Kidney (tissue), 14 donors: ENCODE results near the gene EPHB1. TPM values are rescaled to one million over a fixed set of nuclear protein-coding genes. Genes with fewer than 3 reads are reported as not detected.

Source experiments
- DNase-seq, 5 donors: peaks; one replicate each; pipeline ENCODE4 v3.0.0-alpha.2; 2013 to 2020
- FAIRE-seq: peaks from 2 replicates; lab custom pipeline; 2012; peaks lifted over from hg19 to GRCh38; lab: Jason Lieb, UNC
- H3K27ac ChIP-seq, 2 donors: one replicate each; pipeline ENCODE4 v1.7.0; 2013; ENCODE audit warnings: low read depth in 2 of 2, low read length in 2 of 2, inconsistent platforms in 1 of 2
- H3K27me3 ChIP-seq: one replicate; pipeline ENCODE4 v1.7.1; 2013; ENCODE audit warnings: low read length, inconsistent platforms; ENCODE audit not compliant: control insufficient read depth, insufficient read depth
- H3K36me3 ChIP-seq, 3 donors: one replicate each; pipeline versions ENCODE4 v1.7.0 to v1.7.1; 2013; ENCODE audit warnings: low read length in 3 of 3, control low read depth in 1 of 3, inconsistent platforms in 1 of 3; ENCODE audit not compliant: insufficient read depth in 3 of 3, control insufficient read depth in 2 of 3
- H3K4me1 ChIP-seq, 3 donors: one replicate each; pipeline versions ENCODE4 v1.7.0 to v1.7.1; 2013; ENCODE audit warnings: low read length in 3 of 3, inconsistent platforms in 1 of 3, low read depth in 1 of 3; ENCODE audit not compliant: control insufficient read depth in 2 of 3, insufficient read depth in 2 of 3
- H3K4me3 ChIP-seq, 3 donors: one replicate each; pipeline versions ENCODE4 v1.7.0 to v1.8.1; 2013; ENCODE audit warnings: low read length in 3 of 3, control low read depth in 1 of 3, inconsistent platforms in 1 of 3
- H3K9ac ChIP-seq, 3 donors: one replicate each; pipeline versions ENCODE4 v1.7.0 to v1.7.1; 2013; ENCODE audit warnings: low read length in 3 of 3, control low read depth in 1 of 3, inconsistent platforms in 1 of 3
- H3K9me3 ChIP-seq, 3 donors: one replicate each; pipeline versions ENCODE4 v1.7.0 to v1.7.1; 2013; ENCODE audit warnings: low read length in 3 of 3, control low read depth in 1 of 3, inconsistent platforms in 1 of 3; ENCODE audit not compliant: control insufficient read depth in 2 of 3, insufficient read depth in 1 of 3
- CTCF ChIP-seq: IDR thresholded peaks from 3 replicates; pipeline ENCODE4 v1.5.1; 2012; ENCODE audit warnings: mild to moderate bottlenecking, moderate library complexity, borderline replicate concordance; ENCODE audit not compliant: insufficient read depth; ENCODE audit errors: extremely low read depth
- intact Hi-C: fragments of 100-400 bp; cut with DNase I; formaldehyde crosslinking; loops from one replicate; pipeline ENCODE4 v1.11.1; 2022
- polyA plus RNA-seq: library from polyadenylated mRNA; stranded (reverse); fragments of 350-450 nt; fragmentation: Illumina TruSeq; extraction: RNeasy Lipid Tissue Mini Kit (QIAGEN cat#74804); gene quantifications from one replicate; pipeline ENCODE4 v1.2.3, GENCODE V29; 2014; ENCODE audit warnings: low read depth, low replicate concordance; ENCODE audit not compliant: insufficient read depth
- total RNA-seq: library from RNA; stranded (reverse); fragmentation: NEBNext Ultra II Directional; extraction: Animal tissue kit (Norgen Biotek cat#: 25700); gene quantifications from one replicate; pipeline ENCODE4 v1.2.1, GENCODE V29; 2021
- donor health status: control.
- donor health status: control.
- donor health status: control.
- donor health status: control.
- donor health status: control.
- donor health status: DM: yes; HTN: yes; CAD: no.
- donor health status: Normal renal cell carcinoma (clear cell type).

The EPHB1 gene
- total and polyA plus RNA-seq, 2 donors from 2014 or later = 0.39 to 3.2 TPM

GRCh38 chr3:135079095-135079494 lies 284.0 kb downstream of the EPHB1 start:
- Histone ChIP-seq H3K27me3 (no peaks in the 10 kb centered on the region), H3K36me3 (no peaks in the 10 kb centered on the region), H3K9ac (no peak overlapping the region), H3K4me3 (no peak overlapping the region), H3K27ac (no peak overlapping the region), H3K9me3 (no peaks in the 10 kb centered on the region), H3K4me1 (no peaks in the 10 kb centered on the region)
- intact Hi-C loops = no loop called here
- DNase-seq (no peak), FAIRE-seq (no peak)
- TF ChIP-seq CTCF = no peak

- Histone ChIP-seq H3K9me3 (no peaks in the 10 kb centered on the region), H3K27ac (no peak overlapping the region), H3K4me3 (no peak overlapping the region), H3K9ac (no peak overlapping the region), H3K36me3 (no peaks in the 10 kb centered on the region), H3K4me1 (no peaks in the 10 kb centered on the region), H3K27me3 (no peaks in the 10 kb centered on the region)
- FAIRE-seq = no peak
- TF ChIP-seq CTCF = no peak
- no peak for DNase-seq
- intact Hi-C loops = no loop called here
Observed at GRCh38 chr3:135081451-135081850, 286.4 kb downstream of the EPHB1 start.

- H3K9ac ChIP-seq = no peak overlapping the region
- H3K9me3 ChIP-seq = no peaks in the 10 kb centered on the region
- no peaks in the 10 kb centered on the region for H3K27me3 ChIP-seq
- H3K27ac ChIP-seq = no peak overlapping the region
- TF ChIP-seq CTCF = no peak
- FAIRE-seq = no peak
- intact Hi-C loops = no loop called here
- no peaks in the 10 kb centered on the region for H3K36me3 ChIP-seq
- no peaks in the 10 kb centered on the region for H3K4me1 ChIP-seq
- no peak overlapping the region for H3K4me3 ChIP-seq
- DNase-seq = no peak
Observed at GRCh38 chr3:135081856-135082434, 286.9 kb downstream of the EPHB1 start.

DNA sequence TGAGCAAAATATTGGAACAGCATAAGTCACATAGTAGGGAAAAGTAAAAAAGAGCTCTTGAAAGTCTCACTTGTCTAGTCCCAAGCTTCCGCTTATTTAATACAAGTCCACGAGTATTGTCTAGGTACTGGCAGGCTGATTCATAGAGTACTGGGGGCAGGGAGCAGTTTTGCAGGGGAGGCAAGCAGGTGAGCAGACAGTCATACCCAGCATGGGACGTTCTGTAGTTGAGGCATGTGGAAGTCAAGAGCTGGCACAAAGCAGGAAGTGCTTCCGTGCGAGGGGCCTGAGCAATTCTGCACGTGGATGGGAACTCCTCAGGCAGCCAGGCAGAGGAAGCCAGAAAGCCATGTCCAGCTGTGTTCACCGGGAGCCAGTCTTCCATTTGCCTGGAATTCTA lies 287.6 kb downstream of the EPHB1 start:
- intact Hi-C loops = no loop called here
- no peak overlapping the region for H3K9ac ChIP-seq
- H3K4me3 ChIP-seq = no peak overlapping the region
- no peak for TF ChIP-seq CTCF
- no peak for DNase-seq
- H3K4me1 ChIP-seq = no peaks in the 10 kb centered on the region
- H3K36me3 ChIP-seq = no peaks in the 10 kb centered on the region
- no peaks in the 10 kb centered on the region for H3K9me3 ChIP-seq
- no peaks in the 10 kb centered on the region for H3K27me3 ChIP-seq
- no peak overlapping the region for H3K27ac ChIP-seq
- FAIRE-seq = no peak
